ENCODE data around the gene FGF9.

GRCh38 chr13:21639561-21639960, 31.3 kb upstream of the FGF9 start:
- no peak for TF ChIP-seq CTCF (IDR thresholded peaks at IDR 0.05; ENCODE audit: low read depth, low read length)
- no peak for TF ChIP-seq EZH2phosphoT487 (IDR thresholded peaks at IDR 0.05; ENCODE audit: low read depth)

Measured in OCI-LY3 (cell line).